ENCODE results near the gene SIGMAR1.
A peak's percentile ranks its signal among the peaks of the same experiment; 100 is the strongest.

The SIGMAR1 gene

GRCh38 chr9:34650816-34651215, 13.2 kb upstream of the SIGMAR1 start:
- no peak for TF ChIP-seq CTCF (IDR thresholded peaks at IDR 0.05; ENCODE audit: insufficient read depth, low read depth, low read length, missing control alignments)
- no peak for DNase-seq (ENCODE audit: low read depth)
- no peak overlapping the region for H3K4me3 ChIP-seq (ENCODE audit: low read length)

DNA sequence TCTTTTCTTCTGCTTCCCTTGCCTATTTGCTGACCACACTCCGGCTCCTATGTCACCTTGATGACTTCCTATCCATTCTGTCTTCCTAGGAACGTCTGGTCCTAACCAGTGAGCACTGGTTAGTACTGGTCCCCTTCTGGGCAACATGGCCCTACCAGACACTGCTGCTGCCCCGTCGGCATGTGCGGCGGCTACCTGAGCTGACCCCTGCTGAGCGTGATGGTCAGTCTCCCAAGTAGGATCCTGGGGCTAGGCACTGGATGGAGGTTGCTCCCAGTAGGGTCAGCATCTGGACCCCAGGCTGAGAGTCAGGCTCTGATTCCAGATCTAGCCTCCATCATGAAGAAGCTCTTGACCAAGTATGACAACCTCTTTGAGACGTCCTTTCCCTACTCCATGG, 11.1 kb upstream of the SIGMAR1 start:
- no peak for DNase-seq (ENCODE audit: low read depth)
- no peak overlapping the region for H3K4me3 ChIP-seq (ENCODE audit: low read length)
- TF ChIP-seq CTCF (IDR thresholded peaks at IDR 0.05; ENCODE audit: insufficient read depth, low read depth, low read length, missing control alignments): no peak

GRCh38 chr9:34647651-34648050, 10.1 kb upstream of the SIGMAR1 start:
- no peak for TF ChIP-seq CTCF (IDR thresholded peaks at IDR 0.05; ENCODE audit: insufficient read depth, low read depth, low read length, missing control alignments)
- no peak for DNase-seq (ENCODE audit: low read depth)
- peak overlapping the region; percentile 73 for H3K4me3 ChIP-seq (ENCODE audit: low read length)

DNA sequence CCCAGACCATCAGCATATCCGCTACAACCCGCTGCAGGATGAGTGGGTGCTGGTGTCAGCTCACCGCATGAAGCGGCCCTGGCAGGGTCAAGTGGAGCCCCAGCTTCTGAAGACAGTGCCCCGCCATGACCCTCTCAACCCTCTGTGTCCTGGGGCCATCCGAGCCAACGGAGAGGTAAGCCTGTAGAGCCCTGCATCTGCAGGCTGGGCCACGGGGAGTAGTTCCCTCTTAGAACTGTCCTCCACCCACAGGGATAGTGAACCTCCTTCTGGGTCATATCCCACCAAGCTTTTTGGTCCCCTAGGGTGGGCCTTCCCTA, 9.5 kb upstream of the SIGMAR1 start:
- DNase-seq (ENCODE audit: low read depth): no peak
- peak overlapping the region; percentile 73 for H3K4me3 ChIP-seq (ENCODE audit: low read length)
- no peak for TF ChIP-seq CTCF (IDR thresholded peaks at IDR 0.05; ENCODE audit: insufficient read depth, low read depth, low read length, missing control alignments)

- TF ChIP-seq CTCF (IDR thresholded peaks at IDR 0.05; ENCODE audit: insufficient read depth, low read depth, low read length, missing control alignments): peak; percentile 45
- DNase-seq (ENCODE audit: low read depth): peak; percentile 86
- peak within 1 kb of the TSS; percentile 73 for H3K4me3 ChIP-seq (ENCODE audit: low read length)
These were observed 8.9 kb upstream of the SIGMAR1 start, which contains the start of gene GALT for GRCh38 chr9:34646211-34647083. Gene GALT (plus strand): TSS chr9:34646675. CDS start chr9:34646705, 30 bp downstream.

DNA sequence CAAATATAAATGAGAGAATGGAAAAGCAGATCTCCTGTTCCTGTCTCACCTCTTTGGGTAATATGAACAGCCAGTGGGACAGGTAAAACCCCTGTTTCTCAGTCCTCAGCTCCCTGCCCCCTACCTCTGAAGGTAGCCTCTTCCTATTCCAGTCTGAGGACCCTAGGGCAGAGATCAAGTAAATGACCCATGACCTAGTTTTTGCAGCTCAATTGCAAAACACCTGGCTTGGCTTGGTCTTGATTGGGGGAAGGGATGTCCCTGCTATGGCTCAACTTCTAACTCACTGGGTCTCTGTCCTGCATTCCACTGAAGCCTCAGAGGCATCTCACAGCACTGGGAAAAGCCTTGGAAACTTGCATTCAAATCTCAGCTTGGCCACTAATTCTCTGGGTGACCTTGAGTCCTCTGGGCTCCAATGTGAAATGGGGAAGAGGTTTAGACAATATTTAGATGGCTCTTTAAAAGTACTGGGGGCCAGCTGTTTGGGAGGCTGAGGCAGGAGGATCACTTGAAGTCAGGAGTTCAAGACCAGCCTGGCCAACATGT, 7.3 kb upstream of the SIGMAR1 start:
- no peak overlapping the region for H3K4me3 ChIP-seq (ENCODE audit: low read length)
- no peak for DNase-seq (ENCODE audit: low read depth)
- no peak for TF ChIP-seq CTCF (IDR thresholded peaks at IDR 0.05; ENCODE audit: insufficient read depth, low read depth, low read length, missing control alignments)

Data from epithelial cell of esophagus (primary cell).